Tibial artery (tissue), 4 donors: Measurements from ENCODE around the gene MYH14.

Source experiments
- DNase-seq, 2 donors: peaks; one replicate each; pipeline ENCODE4 v3.0.0-alpha.2; 2019
- H3K27ac ChIP-seq, 2 donors: fragments of 200-600 bp; sonication (generic) in 1 of 2; 1 replicate in 1 of 2; 2 replicates in 1 of 2; pipeline ENCODE4 v1.5.1; 2018 to 2019; ENCODE audit warnings: mild to moderate bottlenecking in 1 of 2
- H3K27me3 ChIP-seq, 2 donors: fragments of 200-600 bp; sonication (generic) in 1 of 2; one replicate each; pipeline versions ENCODE4 v1.5.1 to v1.6.0; 2016 to 2019
- H3K36me3 ChIP-seq, 3 donors: fragments of 200-600 bp; sonication (generic) in 2 of 3; one replicate each; pipeline ENCODE4 v1.5.1; 2016 to 2019; ENCODE audit warnings: mild to moderate bottlenecking in 2 of 3
- H3K4me1 ChIP-seq, 4 donors: fragments of 200-600 bp; sonication (generic) in 2 of 4; 1 replicate in 3 of 4; 2 replicates in 1 of 4; pipeline ENCODE4 v1.5.1; 2016 to 2019
- H3K4me3 ChIP-seq, 2 donors: fragments of 200-600 bp; sonication (generic) in 1 of 2; 1 replicate in 1 of 2; 2 replicates in 1 of 2; pipeline ENCODE4 v1.5.1; 2018 to 2019; ENCODE audit warnings: mild to moderate bottlenecking in 2 of 2
- H3K9me3 ChIP-seq, 3 donors: fragments of 200-600 bp; sonication (generic) in 1 of 3; one replicate each; pipeline ENCODE4 v1.5.1; 2016 to 2019
- CTCF ChIP-seq, 2 experiments: fragments of 200-600 bp in 1 of 2; fragments of 450-650 bp in 1 of 2; IDR thresholded peaks; one replicate each; pipeline ENCODE4 v1.5.1; 2017 to 2019; ENCODE audit warnings: antibody characterized with exemption in 2 of 2, mild to moderate bottlenecking in 1 of 2, moderate library complexity in 1 of 2
- intact Hi-C: fragments of 100-400 bp; cut with DNase I; formaldehyde crosslinking; loops from one replicate; pipeline ENCODE4 v1.15.0; 2023; ENCODE audit warnings: low total_unique reads

MYH14 gene

GRCh38 chr19:50273821-50274220 lies 70.4 kb downstream of the MYH14 start:
- peaks cover 0 to 57% (median 0%) of the 10 kb centered on the region in 3 donors for H3K36me3 ChIP-seq
- TF ChIP-seq CTCF (IDR thresholded peaks at IDR 0.05): no peak

GRCh38 chr19:50275577-50276368 lies 72.4 kb downstream of the MYH14 start:
- no peak overlapping the region for H3K27ac ChIP-seq
- H3K9me3 ChIP-seq: no peaks in the 10 kb centered on the region
- DNase-seq: no peak
- H3K4me1 ChIP-seq: no peaks in the 10 kb centered on the region
- TF ChIP-seq CTCF (IDR thresholded peaks at IDR 0.05): no peak
- no peak overlapping the region for H3K4me3 ChIP-seq
- H3K36me3 ChIP-seq: peaks cover 0 to 56% (median 0%) of the 10 kb centered on the region in 3 donors
- intact Hi-C loops: no loop called here
- peaks cover 0 to 14% of the 10 kb centered on the region in 2 donors for H3K27me3 ChIP-seq

More at GRCh38 chr19:50273821-50274220, 70.4 kb downstream of the MYH14 start:
- Histone ChIP-seq H3K27me3 (peaks cover 0 to 16% of the 10 kb centered on the region in 2 donors), H3K4me1 (no peaks in the 10 kb centered on the region), H3K27ac (no peak overlapping the region), H3K9me3 (no peaks in the 10 kb centered on the region), H3K4me3 (no peak overlapping the region)
- intact Hi-C loops: loop anchor here (5.0 kb wide), 1 partner anchor 307 kb away; no protein-coding TSS in a partner anchor
- DNase-seq: no peak

GRCh38 chr19:50276370-50277063 lies 73.1 kb downstream of the MYH14 start:
- peaks cover 0 to 55% (median 0%) of the 10 kb centered on the region in 3 donors for H3K36me3 ChIP-seq

DNA sequence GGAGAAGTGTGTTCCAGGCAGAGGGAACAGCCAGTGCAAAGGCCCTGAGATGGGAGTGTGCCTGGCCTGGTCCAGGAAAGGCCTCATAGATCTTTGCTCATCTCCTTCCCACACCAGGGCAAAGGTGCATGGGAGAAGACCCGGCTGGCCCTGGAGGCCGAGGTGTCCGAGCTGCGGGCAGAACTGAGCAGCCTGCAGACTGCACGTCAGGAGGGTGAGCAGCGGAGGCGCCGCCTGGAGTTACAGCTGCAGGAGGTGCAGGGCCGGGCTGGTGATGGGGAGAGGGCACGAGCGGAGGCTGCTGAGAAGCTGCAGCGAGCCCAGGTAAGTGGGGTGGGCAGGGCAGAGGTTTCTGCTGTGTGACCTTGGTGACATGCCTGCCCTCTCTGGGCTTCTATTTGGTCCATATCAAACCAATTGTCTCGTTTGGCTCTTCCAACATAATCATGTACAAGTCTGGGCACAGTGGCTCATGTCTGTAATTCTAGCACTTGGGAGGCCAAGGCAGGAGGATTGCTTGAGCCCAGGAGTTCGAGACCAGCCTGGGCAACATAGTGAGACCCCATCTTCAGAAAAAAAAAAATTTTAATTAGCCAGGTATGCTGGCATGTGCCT lies 74.7 kb downstream of the MYH14 start:
- peaks cover 0 to 10% of the 10 kb centered on the region in 2 donors for H3K27me3 ChIP-seq
- H3K27ac ChIP-seq: no peak overlapping the region
- intact Hi-C loops: no loop called here
- peaks cover 0 to 42% (median 0%) of the 10 kb centered on the region in 3 donors for H3K36me3 ChIP-seq
- no peak for DNase-seq
- no peak for TF ChIP-seq CTCF (IDR thresholded peaks at IDR 0.05)
- no peaks in the 10 kb centered on the region for H3K9me3 ChIP-seq
- H3K4me1 ChIP-seq: no peaks in the 10 kb centered on the region
- H3K4me3 ChIP-seq: no peak overlapping the region

More at GRCh38 chr19:50276370-50277063, 73.1 kb downstream of the MYH14 start:
- intact Hi-C loops: no loop called here
- H3K4me1 ChIP-seq: no peaks in the 10 kb centered on the region
- H3K27ac ChIP-seq: no peak overlapping the region
- no peaks in the 10 kb centered on the region for H3K9me3 ChIP-seq
- H3K4me3 ChIP-seq: no peak overlapping the region
- no peak for TF ChIP-seq CTCF (IDR thresholded peaks at IDR 0.05)
- H3K27me3 ChIP-seq: peaks cover 0 to 10% of the 10 kb centered on the region in 2 donors
- no peak for DNase-seq

DNA sequence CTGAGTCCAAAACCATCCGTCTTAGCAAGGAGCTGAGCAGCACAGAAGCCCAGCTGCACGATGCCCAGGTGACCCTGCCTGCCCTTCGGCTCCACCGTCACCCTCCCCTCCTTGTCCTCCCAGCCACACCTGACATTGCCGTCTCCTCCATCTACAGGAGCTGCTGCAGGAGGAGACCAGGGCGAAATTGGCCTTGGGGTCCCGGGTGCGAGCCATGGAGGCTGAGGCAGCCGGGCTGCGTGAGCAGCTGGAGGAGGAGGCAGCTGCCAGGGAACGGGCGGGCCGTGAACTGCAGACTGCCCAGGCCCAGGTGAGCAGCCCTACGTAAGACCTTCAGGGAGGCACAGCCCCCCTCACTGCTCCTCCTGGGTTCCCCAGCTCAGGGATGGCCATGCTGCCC lies 76.7 kb downstream of the MYH14 start:
- intact Hi-C loops: no loop called here
- no peak overlapping the region for H3K4me3 ChIP-seq
- no peaks in the 10 kb centered on the region for H3K4me1 ChIP-seq
- no peak overlapping the region for H3K27ac ChIP-seq
- no peak for DNase-seq
- peaks cover 0 to 45% (median 0%) of the 10 kb centered on the region in 3 donors for H3K36me3 ChIP-seq
- H3K27me3 ChIP-seq: peaks cover 0 to 10% of the 10 kb centered on the region in 2 donors
- no peaks in the 10 kb centered on the region for H3K9me3 ChIP-seq
- TF ChIP-seq CTCF (IDR thresholded peaks at IDR 0.05): no peak
